Stimulated activated CD4-positive, alpha-beta T cell treated with anti-CD3 and anti-CD28 coated beads, Interleukin-1b, Interleukin-23, amount 100 ng/mL, for 1 hour (primary cell): ENCODE measurements around the gene FAM3A.

ENCODE experiments used
- DNase-seq, 2 donors: peaks; one replicate each; pipeline ENCODE4 v3.0.0-alpha.2; 2020; ENCODE audit warnings: low read depth in 2 of 2

FAM3A gene

DNA sequence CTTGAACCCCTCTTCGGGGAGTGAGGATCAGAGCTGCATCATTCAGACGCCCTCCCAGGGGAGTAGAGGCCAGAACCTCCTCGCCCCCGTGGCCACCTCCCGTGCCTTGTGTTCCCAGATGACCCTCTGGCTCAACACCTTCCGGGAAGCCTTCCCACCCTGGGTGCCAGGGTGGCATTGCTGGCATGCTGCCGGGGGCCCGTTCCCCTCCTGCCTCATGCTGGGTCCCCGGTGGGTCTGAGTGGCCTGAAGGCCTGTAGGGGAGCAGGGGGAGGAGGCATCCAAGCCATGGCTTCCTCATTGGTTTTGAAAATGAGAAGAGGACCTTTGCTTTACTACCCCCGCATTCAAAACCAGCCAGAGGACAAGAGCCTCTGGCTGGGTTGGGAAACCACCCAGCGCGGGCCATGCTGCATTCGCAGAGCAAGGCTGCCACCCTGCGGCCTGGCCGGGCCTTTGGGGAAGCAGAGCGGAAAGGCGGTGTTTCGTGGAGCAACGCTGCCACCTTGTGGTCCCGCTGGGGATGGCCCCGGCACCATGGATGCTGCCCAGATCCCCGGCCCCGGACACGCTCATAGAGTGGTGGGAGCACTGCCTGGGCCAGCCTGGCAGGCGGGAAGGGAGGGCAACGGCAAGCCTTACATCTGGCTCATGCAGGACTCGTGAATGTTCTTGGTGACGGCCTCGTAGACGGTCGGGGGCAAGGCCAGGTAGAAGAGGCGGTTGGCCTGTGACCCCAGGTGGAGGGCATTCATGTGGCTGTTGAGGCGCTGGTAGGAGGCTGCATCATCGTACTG lies 18.7 kb upstream of the FAM3A start:
- peak; percentile 69 to 77 for DNase-seq

DNA sequence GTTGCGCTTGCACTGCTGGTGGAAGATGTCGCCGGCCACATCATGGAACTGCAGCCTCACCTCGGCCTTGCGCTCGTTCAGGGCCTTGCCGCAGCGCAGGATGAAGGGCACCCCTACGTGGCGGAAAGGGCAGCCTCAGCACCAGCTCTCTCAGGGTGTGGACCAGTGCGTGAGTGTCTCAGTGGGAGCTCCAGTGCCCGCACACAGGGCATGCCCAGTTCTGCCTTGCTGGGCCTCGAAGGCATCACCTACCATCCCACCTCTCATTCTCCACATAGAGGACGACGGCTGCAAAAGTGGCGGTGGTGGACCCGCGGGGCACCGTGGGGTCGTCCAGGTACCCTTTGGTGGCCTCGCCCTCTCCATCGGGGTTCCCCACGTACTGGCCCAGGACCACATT lies 16.7 kb upstream of the FAM3A start:
- DNase-seq: no peak

DNA sequence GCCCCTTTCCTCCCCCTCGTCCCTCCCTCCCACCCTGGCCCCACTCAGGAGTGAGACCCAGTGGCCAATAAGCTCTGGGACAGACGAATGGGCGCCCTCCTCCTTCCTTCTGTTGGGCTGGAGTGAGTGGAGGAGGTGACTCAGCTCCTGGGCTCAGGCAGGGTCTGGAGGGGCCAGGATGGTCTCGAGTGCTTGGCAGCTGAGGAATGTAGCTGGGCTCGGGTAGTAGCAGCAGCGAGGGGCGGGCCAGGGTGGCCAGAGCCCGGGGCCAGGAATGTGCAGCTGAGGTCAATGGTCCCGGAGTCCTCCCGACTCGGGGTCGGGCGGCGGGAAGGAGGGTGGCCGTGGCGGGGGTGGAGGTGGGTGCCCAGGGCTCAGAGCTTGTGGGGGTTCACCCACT lies 15.6 kb upstream of the FAM3A start:
- no peak for DNase-seq

DNA sequence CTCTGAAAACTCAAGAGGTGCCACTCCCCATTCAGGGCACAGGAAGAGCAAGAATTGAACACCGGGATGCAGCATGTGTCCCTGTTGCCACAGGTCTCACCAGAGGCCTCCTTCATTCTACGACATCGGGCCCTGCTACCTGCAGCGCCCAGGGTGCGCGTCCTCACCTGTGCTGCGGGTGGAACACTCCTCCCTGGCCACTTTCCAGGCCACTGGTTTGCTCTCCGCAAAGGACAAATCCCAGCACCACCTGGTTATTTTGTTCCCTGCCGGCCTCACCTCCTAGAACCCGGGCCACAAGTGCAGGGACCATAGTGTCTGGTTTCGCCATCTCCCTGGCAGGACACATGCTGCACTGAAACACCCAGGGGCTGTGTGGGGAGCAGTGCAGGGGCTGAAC lies 14.3 kb upstream of the FAM3A start:
- DNase-seq: no peak

DNA sequence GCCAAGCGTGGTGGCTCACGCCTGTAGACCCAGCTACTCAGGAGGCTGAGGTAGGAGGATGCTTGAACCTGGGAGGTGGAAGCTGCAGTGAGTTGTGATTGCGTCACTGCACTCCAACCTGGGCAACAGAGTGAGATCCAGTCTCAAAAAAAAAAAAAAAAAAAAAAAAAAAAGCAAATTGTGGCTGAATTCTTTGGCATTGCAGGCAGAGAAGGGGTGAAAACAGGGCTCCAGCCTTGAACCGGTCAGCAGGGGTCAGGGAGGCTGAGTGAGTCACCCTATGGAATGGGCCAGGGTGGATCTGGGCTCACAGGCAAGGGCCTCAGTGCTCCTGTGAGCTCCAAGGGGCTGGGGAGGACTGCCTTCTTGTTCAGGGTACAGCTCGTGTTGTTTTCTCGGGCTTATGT lies 13.2 kb upstream of the FAM3A start:
- DNase-seq: no peak

DNA sequence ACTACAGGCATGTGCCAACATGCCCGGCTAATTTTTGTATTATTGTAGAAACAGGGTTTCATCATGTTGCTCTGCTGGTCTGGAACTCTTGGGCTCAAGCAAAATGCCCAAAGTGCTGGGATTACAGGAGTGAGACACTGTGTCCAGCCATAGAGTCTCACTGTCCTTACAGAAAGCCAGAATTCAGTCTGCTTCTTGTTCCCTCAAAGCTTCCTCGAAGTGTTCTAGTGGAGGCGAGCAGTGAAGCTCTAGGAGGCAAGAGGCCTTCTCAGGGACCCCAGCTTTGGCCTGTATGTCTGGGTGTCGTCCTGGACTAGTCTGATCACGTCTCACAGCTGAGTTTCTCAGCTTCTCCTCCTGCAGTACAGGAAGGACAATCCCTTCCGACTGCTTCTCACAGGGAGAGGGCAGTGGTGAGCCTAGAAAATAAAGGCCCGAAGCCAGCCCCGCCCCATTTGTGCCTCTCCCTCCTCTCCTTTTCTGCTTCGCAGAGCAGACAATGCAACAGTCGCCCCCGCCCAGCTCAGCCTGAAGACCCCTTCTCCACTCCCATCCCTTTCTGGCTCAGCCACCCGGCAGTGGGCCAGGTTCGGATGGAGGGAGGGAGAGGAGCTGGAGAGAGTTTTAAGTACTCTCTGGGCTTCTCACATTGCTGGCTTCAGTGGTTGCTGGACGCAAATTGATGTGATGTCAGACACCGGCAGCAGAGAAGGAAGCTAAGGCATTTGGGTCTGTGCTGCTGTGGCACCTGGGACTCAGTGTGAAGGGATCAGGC lies 11.1 kb upstream of the FAM3A start:
- no peak for DNase-seq

DNA sequence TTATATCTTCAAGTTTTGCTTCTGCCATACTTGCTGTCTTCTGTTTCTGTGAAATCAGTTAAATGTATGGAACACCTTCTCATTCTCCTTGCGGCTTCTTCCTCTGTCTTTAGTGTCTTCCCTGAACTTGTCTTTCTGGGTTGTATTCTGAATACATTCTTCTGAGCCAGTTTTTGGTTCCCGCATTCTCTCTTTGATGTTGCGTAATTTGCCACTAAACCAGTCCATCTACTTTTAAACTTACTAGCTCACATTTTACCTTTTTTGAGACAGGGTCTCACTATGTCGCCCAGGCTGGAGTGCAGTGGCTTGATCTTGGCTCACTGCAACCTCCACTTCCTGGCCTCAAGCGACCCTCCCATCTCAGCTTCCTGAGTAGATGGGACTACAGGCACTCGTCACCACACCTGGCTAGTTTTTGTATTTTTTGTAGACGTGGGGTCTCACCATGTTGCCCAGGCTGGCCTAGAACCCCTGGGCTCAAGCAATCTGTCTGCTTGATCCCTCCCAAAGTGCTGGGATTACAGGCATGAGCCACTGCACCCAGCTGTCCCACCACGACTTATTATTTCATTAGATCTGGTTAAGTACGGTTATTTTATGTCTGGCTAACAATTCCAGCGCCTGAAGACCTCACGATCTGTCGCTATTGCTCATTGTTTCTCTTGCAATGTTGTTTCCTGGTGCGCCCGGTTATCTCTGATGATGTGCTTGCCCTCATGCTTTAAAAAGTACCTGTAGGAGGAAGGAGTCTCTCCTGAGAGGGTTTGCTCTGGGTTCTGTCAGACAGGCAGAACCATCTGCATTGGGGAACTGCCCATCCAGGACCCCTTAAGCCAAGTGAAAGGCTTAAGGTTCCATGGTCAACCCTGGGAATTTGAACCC lies 9.8 kb upstream of the FAM3A start:
- no peak for DNase-seq

DNA sequence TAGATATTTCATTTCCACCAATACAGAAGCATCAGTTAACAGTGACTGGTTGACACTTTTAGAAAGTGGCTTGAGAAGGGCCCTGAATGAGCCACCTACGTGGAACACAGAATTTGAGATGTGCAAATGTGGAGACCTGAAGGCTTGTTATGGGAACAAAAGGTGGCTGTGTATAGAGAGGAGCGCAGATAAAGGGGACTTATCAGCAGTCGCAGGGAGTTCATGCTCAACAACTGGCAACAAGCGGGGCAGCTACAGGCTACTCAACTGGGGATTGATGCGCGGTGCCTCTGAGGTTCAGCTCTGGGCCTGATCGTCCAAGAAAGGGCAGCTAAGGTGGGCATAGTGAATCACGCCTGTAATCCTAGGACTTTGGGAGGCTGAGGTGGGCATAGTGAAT lies 3.4 kb upstream of the FAM3A start:
- DNase-seq: no peak

DNA sequence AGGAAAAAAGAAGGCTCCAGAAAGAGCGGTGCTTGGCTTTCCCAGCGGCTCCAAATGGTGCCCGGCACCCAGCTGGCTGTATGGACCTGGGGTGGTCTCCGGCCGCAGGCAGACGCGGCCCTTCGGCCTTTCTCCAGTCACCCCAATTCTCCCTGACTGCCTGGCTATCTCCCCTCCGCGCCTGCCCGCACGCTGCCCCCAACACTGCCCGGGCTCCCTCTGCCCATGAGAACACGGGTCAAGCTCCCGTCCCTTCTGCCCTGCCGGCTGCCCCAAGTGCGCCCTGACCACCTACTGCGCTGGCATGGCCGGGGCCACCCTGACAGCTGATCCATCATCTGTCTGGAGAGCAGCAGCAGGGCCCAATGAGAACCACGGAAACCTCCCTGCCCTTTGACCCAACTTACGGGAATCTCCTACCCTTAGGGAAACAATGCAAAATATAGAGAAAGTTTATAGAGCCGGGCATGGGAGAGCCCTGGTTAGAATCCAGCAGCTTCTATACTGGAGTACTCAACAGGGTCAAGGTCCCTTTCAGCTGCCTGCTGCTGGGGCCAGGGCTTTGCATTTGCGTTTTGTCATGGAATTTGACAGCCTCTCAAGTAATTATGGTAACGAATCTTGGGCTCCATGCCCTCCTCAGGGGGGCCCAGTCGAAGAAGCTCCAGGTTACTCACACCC lies 1.2 kb upstream of the FAM3A start:
- DNase-seq: no peak

DNA sequence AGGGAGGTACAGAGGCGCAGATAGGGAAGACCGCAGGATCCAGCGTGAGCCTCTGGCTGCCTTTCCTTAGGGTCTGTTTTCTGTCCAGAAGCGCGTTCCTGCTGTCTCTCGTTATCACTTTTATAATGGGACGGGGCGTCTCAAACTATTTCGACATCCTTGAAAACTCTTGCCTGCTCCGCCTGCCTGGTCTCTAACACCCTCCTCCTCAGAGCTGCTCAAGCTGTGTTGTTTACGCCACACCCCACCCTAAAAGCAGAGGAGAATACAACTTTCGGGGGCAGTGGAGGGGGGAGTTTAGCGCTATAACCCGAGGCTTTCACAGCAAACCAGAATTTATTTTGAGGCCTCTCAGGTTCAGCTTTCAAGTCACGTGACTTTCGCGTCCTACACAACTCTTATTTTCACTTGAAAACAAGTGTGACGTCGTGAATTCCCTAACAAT lies 646 bp upstream of the FAM3A start:
- no peak for DNase-seq

DNA sequence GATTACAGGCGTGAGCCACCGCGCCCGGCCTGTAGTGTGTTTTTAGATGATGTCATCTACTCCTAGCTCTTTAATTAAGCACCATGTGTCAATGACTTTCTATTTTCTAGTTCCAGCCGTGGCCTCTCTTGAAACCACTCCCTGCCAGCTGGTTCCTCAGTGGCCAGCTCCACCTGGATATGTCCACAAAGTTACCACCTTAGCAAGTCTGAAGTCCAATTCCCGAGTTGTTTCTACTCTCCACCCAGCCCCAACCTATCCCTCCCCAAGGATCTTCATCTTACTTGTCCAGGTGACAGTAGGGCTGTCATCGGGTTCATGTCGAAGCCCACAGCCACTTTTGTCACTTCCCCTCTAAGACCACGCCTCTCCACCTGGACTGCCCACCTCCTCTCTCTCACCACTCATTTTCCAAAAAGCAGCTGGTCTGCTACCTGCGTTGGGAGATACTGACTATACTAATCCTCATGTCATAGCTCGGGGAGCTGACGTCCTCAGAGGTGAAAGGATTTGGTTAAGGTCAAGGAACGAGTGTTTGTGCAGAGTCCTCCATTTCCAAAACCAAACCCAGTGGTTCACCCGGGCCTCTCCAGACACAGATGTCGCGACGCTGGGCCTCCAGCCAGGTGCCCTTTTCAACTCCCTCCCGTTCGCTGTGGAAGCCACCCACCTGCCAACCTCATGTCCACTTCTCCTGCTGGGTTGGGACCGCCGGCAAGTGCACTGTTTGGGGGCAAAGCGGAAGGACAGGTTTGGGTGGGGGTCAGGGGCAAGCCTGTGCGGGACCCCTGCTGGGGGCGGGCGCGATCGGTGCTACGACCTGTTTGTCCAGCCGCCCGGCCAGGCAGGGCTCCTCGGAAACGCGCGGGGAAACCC lies 704 bp downstream of the FAM3A start:
- no peak for DNase-seq

DNA sequence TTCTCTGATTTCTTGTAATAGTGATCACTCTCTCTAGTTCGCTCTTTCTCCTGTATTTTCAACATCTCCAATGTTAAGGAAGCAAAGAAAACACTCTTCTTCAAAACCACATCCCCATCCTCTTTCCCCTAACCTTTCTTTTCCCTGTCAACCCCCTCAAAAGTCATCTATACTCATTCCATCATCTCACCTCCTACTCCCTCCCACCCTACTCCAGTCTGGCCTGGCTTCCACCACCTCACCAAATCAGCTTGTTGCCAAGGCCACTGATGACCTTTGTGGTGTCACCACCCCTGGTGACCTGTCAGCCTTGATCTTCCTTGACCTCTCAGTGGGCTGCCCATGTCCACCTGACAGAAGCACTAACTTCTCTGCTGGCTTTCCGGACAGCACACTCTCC lies 2.3 kb downstream of the FAM3A start:
- no peak for DNase-seq

DNA sequence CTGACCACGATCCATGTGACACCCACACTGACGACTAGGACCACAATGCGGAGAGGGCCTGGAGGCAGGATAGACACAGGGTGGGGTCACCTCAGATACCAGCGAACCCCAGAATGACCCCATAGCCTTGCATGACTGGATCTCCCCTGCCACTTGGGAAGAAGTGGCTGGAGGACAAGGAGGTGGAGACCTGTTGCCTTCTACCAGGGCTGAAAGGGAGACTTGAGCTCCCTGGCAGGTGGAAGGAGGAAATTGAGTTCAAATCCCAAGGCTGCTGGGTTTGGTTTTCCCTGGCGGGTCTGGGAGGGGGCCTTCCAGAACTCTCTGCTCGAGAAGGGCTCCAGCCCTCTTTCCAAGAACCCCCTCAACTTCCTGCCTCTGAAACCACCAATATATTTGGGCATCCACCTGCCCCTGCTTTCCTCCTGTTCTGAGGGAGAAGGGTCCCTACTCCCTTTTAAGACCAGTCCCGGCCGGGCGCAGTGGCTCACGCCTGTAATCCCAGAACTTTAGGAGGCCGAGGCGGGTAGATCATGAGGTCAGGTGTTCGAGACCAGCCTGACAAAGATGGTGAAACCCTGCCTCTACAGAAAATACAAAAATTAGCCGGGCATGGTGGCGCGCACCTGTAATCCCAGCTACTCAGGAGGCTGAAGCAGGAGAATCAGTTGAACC lies 3.0 kb downstream of the FAM3A start:
- DNase-seq: no peak

DNA sequence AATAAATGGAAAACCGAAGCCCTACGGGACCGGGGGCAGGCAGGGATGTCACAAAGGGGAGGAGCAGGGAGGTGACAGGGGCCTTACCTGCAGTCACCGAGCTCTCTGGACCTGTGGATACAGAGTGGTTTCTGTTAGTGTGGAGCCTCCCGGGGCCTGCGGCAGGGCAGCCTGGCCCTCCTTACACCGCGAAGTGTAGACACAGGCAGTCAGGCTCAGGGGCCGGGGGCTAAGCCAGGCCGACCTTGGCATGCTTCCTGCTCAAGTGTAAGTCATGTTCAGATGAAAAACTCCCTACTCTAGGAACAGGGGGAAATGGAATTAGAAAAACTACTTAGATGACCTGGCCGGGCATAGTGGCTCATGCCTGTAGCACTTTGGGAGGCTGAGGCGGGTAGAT lies 4.3 kb downstream of the FAM3A start:
- no peak for DNase-seq

DNA sequence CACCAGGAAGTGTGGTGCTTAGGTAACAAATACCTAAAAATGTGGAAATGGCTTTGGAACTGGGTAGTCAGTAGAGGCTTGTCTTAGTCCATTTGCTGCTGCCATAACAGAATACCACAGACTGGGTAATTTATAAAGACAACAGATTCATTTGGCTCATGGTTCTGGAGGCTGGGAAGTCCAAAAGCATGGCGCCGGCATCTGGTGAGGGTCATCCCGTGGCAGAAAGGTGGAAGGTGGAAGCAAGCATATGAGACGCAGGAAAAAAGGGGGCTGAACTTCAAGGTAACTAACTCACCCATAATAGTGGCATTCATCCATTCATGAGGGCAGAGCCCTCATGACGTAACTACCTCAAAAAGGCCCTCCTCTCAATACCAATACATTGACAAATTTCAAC lies 6.6 kb downstream of the FAM3A start:
- DNase-seq: no peak

DNA sequence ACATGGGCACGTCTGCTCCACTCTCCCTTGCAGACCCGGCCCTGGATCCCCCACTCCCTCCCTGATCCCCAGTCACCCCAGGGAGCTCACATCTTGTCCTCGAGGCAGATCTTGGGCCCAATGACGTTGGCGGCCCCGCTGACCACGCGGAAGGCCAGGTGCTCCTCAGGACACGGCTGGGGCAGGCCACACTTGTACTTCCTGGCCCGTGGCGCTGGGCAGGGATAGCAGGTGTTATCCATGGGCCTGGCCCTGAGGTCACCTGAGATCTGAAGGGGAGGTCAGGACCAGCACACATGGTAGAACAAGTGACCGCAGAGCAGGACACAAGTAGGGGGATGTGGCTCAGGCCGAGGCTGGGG lies 7.7 kb downstream of the FAM3A start:
- DNase-seq: no peak

DNA sequence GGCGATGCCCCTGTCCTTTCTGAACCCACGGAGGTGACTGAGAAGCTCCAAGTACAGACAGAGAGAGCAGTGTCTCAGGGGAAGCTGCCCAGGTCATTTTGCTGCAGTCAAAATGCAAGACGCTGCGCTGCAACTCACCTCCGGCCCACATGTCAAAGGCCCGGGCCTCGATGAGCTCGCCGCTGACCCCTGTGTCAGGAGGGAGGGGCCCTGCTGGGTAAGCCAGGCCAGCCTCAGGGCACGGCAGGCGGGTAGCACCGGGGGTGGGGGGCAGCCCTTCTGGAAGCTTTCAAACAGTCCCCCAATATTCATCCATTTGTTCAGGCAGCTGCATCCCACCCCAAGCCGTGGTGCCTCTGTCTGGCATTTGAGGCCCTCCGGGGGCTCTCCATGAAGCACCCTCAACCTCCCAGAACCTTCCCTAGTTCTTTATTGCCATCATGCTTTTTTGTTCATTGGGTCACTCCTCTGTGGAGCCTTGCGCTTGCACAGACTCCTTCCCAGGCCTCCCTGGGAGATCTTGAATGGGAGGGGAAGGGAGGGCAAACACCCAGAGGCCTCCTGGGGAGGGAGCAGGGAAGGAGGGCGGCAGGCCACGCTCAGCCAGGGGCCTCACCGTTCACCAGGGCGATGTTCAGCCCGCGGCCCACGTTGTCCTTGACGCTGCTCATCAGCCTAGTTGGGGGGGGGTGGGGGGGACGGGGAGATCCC lies 8.2 kb downstream of the FAM3A start:
- no peak for DNase-seq

DNA sequence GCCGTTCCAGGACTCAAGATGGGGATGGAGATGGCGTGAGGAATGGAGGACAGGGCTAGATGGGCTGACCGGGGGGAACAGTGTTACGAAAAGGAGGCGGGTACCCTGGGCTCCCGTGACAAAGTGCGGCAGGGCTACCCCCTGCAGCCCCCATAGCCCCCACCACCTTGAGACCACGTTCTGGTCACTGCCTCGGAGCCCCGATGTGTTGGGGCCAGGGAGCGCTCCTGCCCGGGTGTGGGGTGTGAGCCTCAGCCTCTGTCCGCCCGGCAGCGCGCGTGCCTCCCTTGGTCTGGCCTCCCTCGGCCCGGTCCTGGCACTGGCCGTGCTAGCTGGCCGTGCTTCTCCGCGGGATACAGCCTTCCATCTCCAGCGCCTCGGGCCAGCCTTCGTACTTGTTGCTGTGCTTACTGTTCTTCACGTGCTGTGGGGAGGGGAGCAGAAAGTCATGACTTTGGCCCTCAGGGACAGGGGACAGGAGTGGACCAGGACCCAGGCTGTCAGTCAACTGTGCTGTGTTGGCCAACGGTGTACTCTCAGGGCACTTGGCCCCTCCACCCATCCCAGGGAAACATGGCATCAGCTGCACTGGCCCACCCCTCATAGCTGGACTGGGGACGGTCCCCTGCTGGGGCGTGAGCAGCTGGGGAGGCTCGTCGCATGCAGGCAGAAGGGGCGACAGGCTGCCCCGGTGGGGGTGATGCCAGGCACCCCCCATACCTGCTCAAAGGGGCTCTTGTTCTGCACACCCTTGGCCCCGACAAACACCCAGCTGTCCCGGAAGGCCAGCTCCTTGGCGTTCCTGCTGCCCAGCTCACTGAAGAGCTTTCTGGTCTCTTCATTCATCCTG lies 9.3 kb downstream of the FAM3A start:
- no peak for DNase-seq

DNA sequence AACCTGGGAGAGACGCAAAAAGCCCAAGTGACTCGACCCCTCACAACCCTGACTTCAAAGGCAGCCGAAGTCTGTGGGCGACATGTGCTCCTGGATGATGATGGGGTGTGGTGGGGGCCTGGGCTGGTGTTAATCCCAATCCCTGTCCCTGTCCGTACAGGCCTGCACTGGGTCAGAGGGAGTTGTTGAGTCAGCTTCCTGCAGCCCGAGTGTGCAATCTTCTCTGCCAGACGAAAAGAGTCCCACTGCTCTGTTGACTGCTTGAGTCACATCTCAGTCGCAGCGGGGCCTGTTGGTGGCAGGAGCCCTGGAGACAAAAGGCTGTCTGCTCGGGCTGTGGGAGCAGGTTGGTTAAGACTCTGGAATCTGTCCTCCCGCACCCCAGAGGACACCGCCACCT lies 10.3 kb downstream of the FAM3A start:
- no peak for DNase-seq
